22Rv1 (cell line): ENCODE data around the gene RAP1GAP.
A peak's percentile ranks its signal among the peaks of the same experiment; 100 is the strongest.

Experiments used
- H3K27ac ChIP-seq: fragments of 450-650 bp; 2 replicates; pipeline ENCODE4 v1.5.1; 2017
- ZFX ChIP-seq: fragments of 450-650 bp; IDR thresholded peaks from 2 replicates; pipeline ENCODE4 v1.6.1; 2017; ENCODE audit warnings: antibody characterized with exemption, borderline replicate concordance
- TF ChIP-seq, protein P1 (sequence below): fragments of 450-650 bp; IDR thresholded peaks from 2 replicates; pipeline ENCODE4 v1.5.1; 2017; ENCODE audit warnings: mild to moderate bottlenecking

Gene RAP1GAP

GRCh38 chr1:21596628-21597027 lies 72.5 kb downstream of the RAP1GAP start:
- TF ChIP-seq, protein P1, sequence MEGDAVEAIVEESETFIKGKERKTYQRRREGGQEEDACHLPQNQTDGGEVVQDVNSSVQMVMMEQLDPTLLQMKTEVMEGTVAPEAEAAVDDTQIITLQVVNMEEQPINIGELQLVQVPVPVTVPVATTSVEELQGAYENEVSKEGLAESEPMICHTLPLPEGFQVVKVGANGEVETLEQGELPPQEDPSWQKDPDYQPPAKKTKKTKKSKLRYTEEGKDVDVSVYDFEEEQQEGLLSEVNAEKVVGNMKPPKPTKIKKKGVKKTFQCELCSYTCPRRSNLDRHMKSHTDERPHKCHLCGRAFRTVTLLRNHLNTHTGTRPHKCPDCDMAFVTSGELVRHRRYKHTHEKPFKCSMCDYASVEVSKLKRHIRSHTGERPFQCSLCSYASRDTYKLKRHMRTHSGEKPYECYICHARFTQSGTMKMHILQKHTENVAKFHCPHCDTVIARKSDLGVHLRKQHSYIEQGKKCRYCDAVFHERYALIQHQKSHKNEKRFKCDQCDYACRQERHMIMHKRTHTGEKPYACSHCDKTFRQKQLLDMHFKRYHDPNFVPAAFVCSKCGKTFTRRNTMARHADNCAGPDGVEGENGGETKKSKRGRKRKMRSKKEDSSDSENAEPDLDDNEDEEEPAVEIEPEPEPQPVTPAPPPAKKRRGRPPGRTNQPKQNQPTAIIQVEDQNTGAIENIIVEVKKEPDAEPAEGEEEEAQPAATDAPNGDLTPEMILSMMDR, result no peak
- TF ChIP-seq ZFX, result no peak
- H3K27ac ChIP-seq, result no peak overlapping the region

GRCh38 chr1:21596174-21596573 lies 73.0 kb downstream of the RAP1GAP start:
- H3K27ac ChIP-seq, result no peak overlapping the region
- TF ChIP-seq, protein P1, result no peak
- no peak for TF ChIP-seq ZFX

GRCh38 chr1:21594935-21595897 lies 73.9 kb downstream of the RAP1GAP start:
- no peak for TF ChIP-seq ZFX
- TF ChIP-seq, protein P1, result peak; percentile 72
- no peak overlapping the region for H3K27ac ChIP-seq

- no peak overlapping the region for H3K27ac ChIP-seq
- TF ChIP-seq, protein P1, result no peak
- no peak for TF ChIP-seq ZFX
Observed at GRCh38 chr1:21594501-21594900, 74.7 kb downstream of the RAP1GAP start.

DNA sequence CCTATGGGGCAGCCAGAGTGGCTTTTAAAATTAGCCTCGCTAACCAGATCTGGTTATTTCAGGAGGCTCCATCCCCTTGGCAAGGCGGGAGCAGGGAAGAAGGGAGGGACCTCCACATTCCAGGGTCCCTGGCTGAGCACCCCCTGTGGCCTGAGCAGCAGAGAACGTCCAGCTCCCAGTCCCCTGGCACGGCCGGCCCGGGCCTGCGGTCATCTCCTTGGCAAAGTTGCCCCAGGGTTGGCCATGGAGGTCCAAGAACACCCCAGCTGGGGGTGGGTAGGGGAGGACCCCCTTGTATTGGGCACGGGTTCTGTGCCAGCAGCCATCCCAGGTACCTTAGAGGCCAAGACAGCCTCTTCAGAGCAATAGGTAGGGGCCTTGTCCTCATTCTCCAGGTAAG lies 75.9 kb downstream of the RAP1GAP start:
- H3K27ac ChIP-seq, result no peak overlapping the region
- TF ChIP-seq ZFX, result no peak
- TF ChIP-seq, protein P1, result no peak

- TF ChIP-seq ZFX, result no peak
- TF ChIP-seq, protein P1, result no peak
- no peak overlapping the region for H3K27ac ChIP-seq
Observed at GRCh38 chr1:21592086-21592865, 76.9 kb downstream of the RAP1GAP start.

GRCh38 chr1:21590934-21591333 lies 78.2 kb downstream of the RAP1GAP start:
- TF ChIP-seq, protein P1, result no peak
- no peak for TF ChIP-seq ZFX
- H3K27ac ChIP-seq, result no peak overlapping the region
